Measurements from ENCODE around the gene ETS1.

ETS1 gene

DNA sequence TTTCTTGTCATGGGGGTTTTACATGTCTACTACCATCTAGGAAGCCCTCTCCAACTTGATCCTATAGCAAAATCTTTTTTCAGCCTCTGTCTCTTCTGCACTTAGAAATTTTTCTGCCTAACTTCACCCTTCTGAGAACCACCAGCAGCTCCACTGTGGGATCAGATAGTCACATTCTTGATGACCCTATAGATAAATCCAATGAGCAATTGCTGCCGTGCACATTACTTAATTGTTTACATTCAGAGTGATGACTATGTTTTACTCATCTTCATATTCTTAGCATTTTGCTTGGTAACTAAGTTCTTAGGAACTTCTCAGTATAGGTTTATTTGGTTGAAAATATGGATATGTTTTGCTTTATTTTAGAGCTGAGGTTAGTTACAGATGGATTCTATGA, 12.4 kb upstream of the ETS1 start:
- no peaks in the 10 kb centered on the region for H4K20me1 ChIP-seq (ENCODE audit: insufficient read depth, low read length)

DNA sequence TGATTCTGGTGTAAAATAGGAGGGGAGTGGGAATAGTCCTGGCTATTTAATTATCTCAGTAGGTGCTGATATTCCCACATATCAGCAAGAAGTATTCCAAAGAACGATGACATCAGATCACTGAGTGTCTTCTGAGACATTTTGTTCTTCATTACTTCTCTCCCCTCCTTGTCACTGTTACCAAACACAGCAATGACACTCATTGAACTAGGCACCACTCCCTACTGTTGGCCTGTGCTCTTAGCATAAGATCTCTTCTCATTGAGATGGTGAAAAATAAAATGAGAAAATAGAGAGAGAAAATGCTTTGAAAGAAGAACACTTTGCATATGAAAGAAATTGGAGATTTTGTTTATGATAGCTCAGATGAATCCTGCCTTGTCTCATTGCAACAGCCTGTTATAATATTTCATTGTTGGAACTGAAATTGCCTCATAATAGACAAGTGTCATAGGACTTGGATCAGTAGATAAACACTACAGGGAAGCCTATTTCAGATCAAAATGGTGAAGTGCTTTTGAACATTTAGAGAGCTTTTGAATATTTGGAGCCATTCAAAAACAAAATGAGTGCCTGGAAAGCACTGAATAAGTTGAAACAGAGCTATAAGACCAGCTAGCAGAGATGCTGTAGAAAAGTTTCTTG, 11.3 kb upstream of the ETS1 start:
- H3K9ac ChIP-seq (ENCODE audit: low read depth, low read length), result no peak overlapping the region
- H3K4me1 ChIP-seq (ENCODE audit: insufficient read depth, low read length), result no peaks in the 10 kb centered on the region
- no peak overlapping the region for H2AFZ ChIP-seq (ENCODE audit: low read depth, low read length)
- no peak overlapping the region for H3K4me2 ChIP-seq (ENCODE audit: insufficient read depth, low read length)
- ATAC-seq (ENCODE audit: insufficient read depth, low read depth), result no peak
- no peaks in the 10 kb centered on the region for H3K27me3 ChIP-seq (ENCODE audit: insufficient read depth, low read length, poor library complexity)
- no peak for DNase-seq
- H3K36me3 ChIP-seq (ENCODE audit: insufficient read depth, low read length), result no peaks in the 10 kb centered on the region
- no peaks in the 10 kb centered on the region for H3K79me2 ChIP-seq (ENCODE audit: insufficient read depth, low read length)
- no peaks in the 10 kb centered on the region for H3K9me3 ChIP-seq (ENCODE audit: insufficient read depth, low read length, severe bottlenecking)
- no peak overlapping the region for H3K27ac ChIP-seq (ENCODE audit: low read length)
- no peaks in the 10 kb centered on the region for H4K20me1 ChIP-seq (ENCODE audit: insufficient read depth, low read length)
- TF ChIP-seq, protein P1, sequence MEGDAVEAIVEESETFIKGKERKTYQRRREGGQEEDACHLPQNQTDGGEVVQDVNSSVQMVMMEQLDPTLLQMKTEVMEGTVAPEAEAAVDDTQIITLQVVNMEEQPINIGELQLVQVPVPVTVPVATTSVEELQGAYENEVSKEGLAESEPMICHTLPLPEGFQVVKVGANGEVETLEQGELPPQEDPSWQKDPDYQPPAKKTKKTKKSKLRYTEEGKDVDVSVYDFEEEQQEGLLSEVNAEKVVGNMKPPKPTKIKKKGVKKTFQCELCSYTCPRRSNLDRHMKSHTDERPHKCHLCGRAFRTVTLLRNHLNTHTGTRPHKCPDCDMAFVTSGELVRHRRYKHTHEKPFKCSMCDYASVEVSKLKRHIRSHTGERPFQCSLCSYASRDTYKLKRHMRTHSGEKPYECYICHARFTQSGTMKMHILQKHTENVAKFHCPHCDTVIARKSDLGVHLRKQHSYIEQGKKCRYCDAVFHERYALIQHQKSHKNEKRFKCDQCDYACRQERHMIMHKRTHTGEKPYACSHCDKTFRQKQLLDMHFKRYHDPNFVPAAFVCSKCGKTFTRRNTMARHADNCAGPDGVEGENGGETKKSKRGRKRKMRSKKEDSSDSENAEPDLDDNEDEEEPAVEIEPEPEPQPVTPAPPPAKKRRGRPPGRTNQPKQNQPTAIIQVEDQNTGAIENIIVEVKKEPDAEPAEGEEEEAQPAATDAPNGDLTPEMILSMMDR (IDR thresholded peaks at IDR 0.05; ENCODE audit: borderline replicate concordance, extremely low read depth, low read length, poor library complexity, severe bottlenecking), result no peak
- TF ChIP-seq EZH2 (IDR thresholded peaks at IDR 0.05; ENCODE audit: borderline replicate concordance, low read depth, low read length, severe bottlenecking), result no peak
- H3K4me3 ChIP-seq (ENCODE audit: low read depth in 1 of 2, low read length in 2 of 2), result no peak overlapping the region

More for the DNA sequence above, 12.4 kb upstream of the ETS1 start:
- H3K9ac ChIP-seq (ENCODE audit: low read depth, low read length), result no peak overlapping the region
- DNase-seq (no peak), ATAC-seq (ENCODE audit: insufficient read depth, low read depth) (no peak)
- H2AFZ ChIP-seq (ENCODE audit: low read depth, low read length), result no peak overlapping the region
- H3K4me1 ChIP-seq (ENCODE audit: insufficient read depth, low read length), result no peaks in the 10 kb centered on the region
- H3K4me3 ChIP-seq (ENCODE audit: low read depth in 1 of 2, low read length in 2 of 2), result no peak overlapping the region
- H3K27ac ChIP-seq (ENCODE audit: low read length), result no peak overlapping the region
- H3K36me3 ChIP-seq (ENCODE audit: insufficient read depth, low read length), result no peaks in the 10 kb centered on the region
- H3K4me2 ChIP-seq (ENCODE audit: insufficient read depth, low read length), result no peak overlapping the region
- H3K79me2 ChIP-seq (ENCODE audit: insufficient read depth, low read length), result no peaks in the 10 kb centered on the region
- no peaks in the 10 kb centered on the region for H3K9me3 ChIP-seq (ENCODE audit: insufficient read depth, low read length, severe bottlenecking)
- no peak for TF ChIP-seq EZH2 (IDR thresholded peaks at IDR 0.05; ENCODE audit: borderline replicate concordance, low read depth, low read length, severe bottlenecking)
- TF ChIP-seq, protein P1 (IDR thresholded peaks at IDR 0.05; ENCODE audit: borderline replicate concordance, extremely low read depth, low read length, poor library complexity, severe bottlenecking), result no peak
- no peaks in the 10 kb centered on the region for H3K27me3 ChIP-seq (ENCODE audit: insufficient read depth, low read length, poor library complexity)

DNA sequence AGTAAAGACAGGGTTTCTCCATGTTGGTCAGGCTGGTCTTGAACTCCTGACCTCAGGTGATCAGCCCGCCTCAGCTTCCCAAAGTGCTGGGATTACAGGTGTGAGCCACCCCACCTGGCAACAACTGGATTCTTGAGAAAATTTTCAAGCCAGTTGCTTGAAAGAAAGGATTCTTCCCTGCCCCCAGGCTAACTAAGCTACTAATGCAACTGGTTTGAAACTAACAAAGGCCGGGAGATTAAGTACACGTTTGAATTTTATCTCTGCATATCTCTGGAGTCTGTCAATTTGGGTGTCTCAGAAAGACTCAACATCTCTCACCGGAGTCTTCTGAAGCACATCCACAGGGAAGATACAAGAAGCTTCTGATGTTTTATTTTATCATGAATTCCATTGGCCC, 10.7 kb upstream of the ETS1 start:
- Histone ChIP-seq H3K4me2 (ENCODE audit: insufficient read depth, low read length) (no peak overlapping the region), H4K20me1 (ENCODE audit: insufficient read depth, low read length) (no peaks in the 10 kb centered on the region), H3K27me3 (ENCODE audit: insufficient read depth, low read length, poor library complexity) (no peaks in the 10 kb centered on the region), H3K27ac (ENCODE audit: low read length) (no peak overlapping the region), H3K4me1 (ENCODE audit: insufficient read depth, low read length) (no peaks in the 10 kb centered on the region), H3K9me3 (ENCODE audit: insufficient read depth, low read length, severe bottlenecking) (no peaks in the 10 kb centered on the region), H2AFZ (ENCODE audit: low read depth, low read length) (no peak overlapping the region), H3K79me2 (ENCODE audit: insufficient read depth, low read length) (no peaks in the 10 kb centered on the region), H3K4me3 (ENCODE audit: low read depth in 1 of 2, low read length in 2 of 2) (no peak overlapping the region), H3K36me3 (ENCODE audit: insufficient read depth, low read length) (no peaks in the 10 kb centered on the region), H3K9ac (ENCODE audit: low read depth, low read length) (no peak overlapping the region)
- no peak for TF ChIP-seq EZH2 (IDR thresholded peaks at IDR 0.05; ENCODE audit: borderline replicate concordance, low read depth, low read length, severe bottlenecking)
- TF ChIP-seq, protein P1 (IDR thresholded peaks at IDR 0.05; ENCODE audit: borderline replicate concordance, extremely low read depth, low read length, poor library complexity, severe bottlenecking), result no peak
- ATAC-seq (ENCODE audit: insufficient read depth, low read depth), result no peak
- no peak for DNase-seq

Data from DND-41 (cell line).